ENCODE data around the gene APRT. TPM values are rescaled to one million over a fixed set of nuclear protein-coding genes. Genes with fewer than 3 reads are reported as not detected.

Gene APRT
- total RNA-seq, 1 donor: 95.9 TPM

- DNase-seq (ENCODE audit: low read depth in 2 of 3, low spot score in 2 of 3): no peak
These were observed 2.0 kb downstream of the APRT start for GRCh38 chr16:88809676-88810165.

GRCh38 chr16:88809068-88809675, 2.6 kb downstream of the APRT start:
- DNase-seq (ENCODE audit: low read depth in 2 of 3, low spot score in 2 of 3): no peak

- DNase-seq (ENCODE audit: low read depth in 2 of 3, low spot score in 2 of 3): no peak
These were observed 3.9 kb downstream of the APRT start for GRCh38 chr16:88807626-88808453.

GRCh38 chr16:88807142-88807625, 4.5 kb downstream of the APRT start:
- DNase-seq (ENCODE audit: low read depth in 2 of 3, low spot score in 2 of 3): no peak

GRCh38 chr16:88806491-88807111, 5.1 kb downstream of the APRT start:
- DNase-seq (ENCODE audit: low read depth in 2 of 3, low spot score in 2 of 3): no peak

- DNase-seq (ENCODE audit: low read depth in 2 of 3, low spot score in 2 of 3): no peak
These were observed 5.8 kb downstream of the APRT start for GRCh38 chr16:88805887-88806393.

GRCh38 chr16:88805340-88805715, 6.4 kb downstream of the APRT start:
- DNase-seq (ENCODE audit: low read depth in 2 of 3, low spot score in 2 of 3): no peak

- no peak for DNase-seq (ENCODE audit: low read depth in 2 of 3, low spot score in 2 of 3)
These were observed 7.0 kb downstream of the APRT start for GRCh38 chr16:88804552-88805339.

GRCh38 chr16:88804173-88804551, 7.6 kb downstream of the APRT start:
- no peak for DNase-seq (ENCODE audit: low read depth in 2 of 3, low spot score in 2 of 3)

GRCh38 chr16:88803264-88803987, 8.3 kb downstream of the APRT start, which contains the start of gene CDT1:
TSS of gene CDT1 (plus strand) at chr16:88803789. CDS start at chr16:88803832, 43 bp downstream.
- peak; percentile 76 to 88 (median 80) for DNase-seq (ENCODE audit: low read depth in 2 of 3, low spot score in 2 of 3)

- DNase-seq (ENCODE audit: low read depth in 2 of 3, low spot score in 2 of 3): no peak
These were observed 11.5 kb downstream of the APRT start for GRCh38 chr16:88800277-88800592.

GRCh38 chr16:88799569-88800276, 12.0 kb downstream of the APRT start:
- DNase-seq (ENCODE audit: low read depth in 2 of 3, low spot score in 2 of 3): peak in 2 of 3 donors; percentile 96 to 99

GRCh38 chr16:88798772-88799455, 12.8 kb downstream of the APRT start:
- DNase-seq (ENCODE audit: low read depth in 2 of 3, low spot score in 2 of 3): peak in 1 of 3 donors; percentile 57

GRCh38 chr16:88798073-88798472, 13.7 kb downstream of the APRT start:
- DNase-seq (ENCODE audit: low read depth in 2 of 3, low spot score in 2 of 3): no peak

GRCh38 chr16:88796278-88796677, 15.4 kb downstream of the APRT start:
- no peak for DNase-seq (ENCODE audit: low read depth in 2 of 3, low spot score in 2 of 3)

GRCh38 chr16:88793251-88793954, 18.3 kb downstream of the APRT start:
- peak in 1 of 3 donors; percentile 42 for DNase-seq (ENCODE audit: low read depth in 2 of 3, low spot score in 2 of 3)

- DNase-seq (ENCODE audit: low read depth in 2 of 3, low spot score in 2 of 3): no peak
These were observed 19.0 kb downstream of the APRT start for GRCh38 chr16:88792668-88793250.
